Measurements from ENCODE around the gene CWC22. TPM values are rescaled to one million over a fixed set of nuclear protein-coding genes. Genes with fewer than 3 reads are reported as not detected.

CWC22 gene
- total RNA-seq, 6 donors from 2014 or later: 9.5 to 31.5 (median 17.3) TPM

DNA sequence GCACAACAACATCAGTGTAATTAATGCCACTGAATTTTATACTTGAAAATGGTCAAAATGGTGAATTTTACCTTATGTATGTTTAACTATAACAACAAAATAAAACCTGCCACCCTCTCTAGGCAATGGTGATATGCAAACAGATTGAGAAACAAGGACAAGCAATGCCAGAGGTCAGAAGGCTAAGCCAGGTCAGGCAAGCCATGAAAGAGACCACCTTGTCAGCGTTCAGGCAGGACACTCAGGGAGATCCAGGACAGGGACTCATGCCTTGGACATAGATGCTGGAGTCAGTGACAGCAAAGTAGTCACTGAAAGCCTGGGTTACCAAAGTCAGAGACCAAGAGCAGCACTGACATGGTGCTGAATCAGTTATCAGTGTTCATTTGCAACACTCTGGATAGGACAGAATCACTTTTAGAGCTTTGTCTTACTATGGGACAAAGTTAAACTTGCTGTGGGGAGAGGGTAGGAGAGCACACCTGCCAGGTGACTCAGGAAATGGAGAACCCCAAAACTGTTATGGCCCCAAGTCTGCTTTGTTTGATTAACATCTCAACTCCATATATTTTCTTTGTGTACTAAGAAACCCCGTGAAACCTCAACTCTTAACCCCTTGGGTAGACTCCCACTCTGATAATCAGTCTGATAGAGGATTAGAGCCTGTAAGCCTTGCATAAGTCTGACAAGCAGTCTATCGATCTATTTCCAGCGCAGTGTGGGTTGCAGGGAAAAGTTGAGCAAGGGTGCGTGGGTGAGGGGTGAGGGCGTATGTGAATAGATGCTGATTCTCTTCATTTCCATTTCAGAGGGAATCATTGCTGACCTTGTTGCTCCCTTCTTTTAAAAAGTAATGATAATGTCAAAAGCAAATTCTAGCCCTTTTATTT, 97.0 kb downstream of the CWC22 start:
- H3K27me3 ChIP-seq: no peaks in the 10 kb centered on the region
- DNase-seq: no peak
- TF ChIP-seq EP300 (IDR thresholded peaks at IDR 0.05) (no peak), POLR2A (IDR thresholded peaks at IDR 0.05) (no peak)
- TF ChIP-seq, protein P1, sequence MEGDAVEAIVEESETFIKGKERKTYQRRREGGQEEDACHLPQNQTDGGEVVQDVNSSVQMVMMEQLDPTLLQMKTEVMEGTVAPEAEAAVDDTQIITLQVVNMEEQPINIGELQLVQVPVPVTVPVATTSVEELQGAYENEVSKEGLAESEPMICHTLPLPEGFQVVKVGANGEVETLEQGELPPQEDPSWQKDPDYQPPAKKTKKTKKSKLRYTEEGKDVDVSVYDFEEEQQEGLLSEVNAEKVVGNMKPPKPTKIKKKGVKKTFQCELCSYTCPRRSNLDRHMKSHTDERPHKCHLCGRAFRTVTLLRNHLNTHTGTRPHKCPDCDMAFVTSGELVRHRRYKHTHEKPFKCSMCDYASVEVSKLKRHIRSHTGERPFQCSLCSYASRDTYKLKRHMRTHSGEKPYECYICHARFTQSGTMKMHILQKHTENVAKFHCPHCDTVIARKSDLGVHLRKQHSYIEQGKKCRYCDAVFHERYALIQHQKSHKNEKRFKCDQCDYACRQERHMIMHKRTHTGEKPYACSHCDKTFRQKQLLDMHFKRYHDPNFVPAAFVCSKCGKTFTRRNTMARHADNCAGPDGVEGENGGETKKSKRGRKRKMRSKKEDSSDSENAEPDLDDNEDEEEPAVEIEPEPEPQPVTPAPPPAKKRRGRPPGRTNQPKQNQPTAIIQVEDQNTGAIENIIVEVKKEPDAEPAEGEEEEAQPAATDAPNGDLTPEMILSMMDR (IDR thresholded peaks at IDR 0.05): no peak
- H3K4me1 ChIP-seq: no peaks in the 10 kb centered on the region
- H3K27ac ChIP-seq: no peak overlapping the region
- no peak for ATAC-seq (ENCODE audit: low FRiP score in 2 of 2)
- no peak overlapping the region for H3K4me3 ChIP-seq
- H3K36me3 ChIP-seq: no peaks in the 10 kb centered on the region
- no peaks in the 10 kb centered on the region for H3K9me3 ChIP-seq
- WGBS, 2 donors: 68 to 77% methylated on average over 6 of the region's 6 CpGs

DNA sequence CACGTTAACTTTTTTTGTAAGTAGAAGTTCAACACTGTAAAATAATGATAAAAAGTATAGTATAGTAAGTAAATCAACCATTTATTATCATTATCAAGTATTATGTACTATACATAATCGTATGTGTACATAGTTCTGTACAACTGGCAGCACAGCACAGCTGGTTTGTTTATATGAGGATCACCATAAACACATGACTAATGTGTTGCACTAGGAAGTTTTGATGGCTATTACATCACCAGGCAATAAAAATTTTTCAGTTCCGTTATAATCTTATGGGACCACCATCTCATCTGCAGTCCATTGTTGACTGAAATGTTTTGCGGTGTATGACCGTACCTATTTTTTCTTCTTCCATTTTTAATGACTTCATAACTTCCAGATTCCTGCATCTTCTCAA, 106.4 kb downstream of the CWC22 start:
- no peak overlapping the region for H3K27ac ChIP-seq
- ATAC-seq (ENCODE audit: low FRiP score in 2 of 2) (no peak), DNase-seq (no peak)
- peaks cover 0 to 6% (median 0%) of the 10 kb centered on the region in 4 donors for H3K9me3 ChIP-seq
- WGBS, 2 donors: 83 to 84% methylated on average over 5 of the region's 5 CpGs
- no peaks in the 10 kb centered on the region for H3K36me3 ChIP-seq
- no peak for TF ChIP-seq POLR2AphosphoS5 (IDR thresholded peaks at IDR 0.05)
- no peak for TF ChIP-seq POLR2A (IDR thresholded peaks at IDR 0.05)
- TF ChIP-seq, protein P1 (IDR thresholded peaks at IDR 0.05): no peak
- no peak for TF ChIP-seq EP300 (IDR thresholded peaks at IDR 0.05)
- H3K27me3 ChIP-seq: no peaks in the 10 kb centered on the region
- H3K4me3 ChIP-seq: no peak overlapping the region
- no peaks in the 10 kb centered on the region for H3K4me1 ChIP-seq

DNA sequence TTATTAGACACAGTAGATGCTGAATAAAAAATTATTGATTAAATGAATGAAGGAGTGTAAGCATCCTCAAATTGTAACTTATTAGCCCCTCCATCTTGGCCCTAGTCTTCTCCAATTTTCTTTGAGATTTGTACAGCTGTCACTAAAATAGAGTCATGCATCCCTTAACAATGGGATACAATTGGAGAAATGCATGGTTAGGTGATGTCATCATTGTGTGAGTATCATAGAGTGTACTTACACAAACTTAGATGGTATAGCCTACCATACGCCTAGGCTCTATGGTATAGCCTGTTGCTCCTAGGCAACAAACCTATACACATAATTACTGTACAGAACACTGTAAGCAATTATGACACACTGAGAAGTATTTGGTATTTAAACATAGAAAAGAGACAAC, 107.4 kb downstream of the CWC22 start:
- Histone ChIP-seq H3K4me1 (no peaks in the 10 kb centered on the region), H3K36me3 (no peaks in the 10 kb centered on the region), H3K4me3 (no peak overlapping the region), H3K27ac (no peak overlapping the region), H3K9me3 (peaks cover 0 to 6% (median 0%) of the 10 kb centered on the region in 4 donors), H3K27me3 (no peaks in the 10 kb centered on the region)
- ATAC-seq (ENCODE audit: low FRiP score in 2 of 2) (no peak), DNase-seq (no peak)
- TF ChIP-seq POLR2AphosphoS5 (IDR thresholded peaks at IDR 0.05) (no peak), POLR2A (IDR thresholded peaks at IDR 0.05) (no peak), EP300 (IDR thresholded peaks at IDR 0.05) (no peak)
- TF ChIP-seq, protein P1 (IDR thresholded peaks at IDR 0.05): no peak
- 95 to 97% methylated on average over 1 of the region's 1 CpG for WGBS, 2 donors

DNA sequence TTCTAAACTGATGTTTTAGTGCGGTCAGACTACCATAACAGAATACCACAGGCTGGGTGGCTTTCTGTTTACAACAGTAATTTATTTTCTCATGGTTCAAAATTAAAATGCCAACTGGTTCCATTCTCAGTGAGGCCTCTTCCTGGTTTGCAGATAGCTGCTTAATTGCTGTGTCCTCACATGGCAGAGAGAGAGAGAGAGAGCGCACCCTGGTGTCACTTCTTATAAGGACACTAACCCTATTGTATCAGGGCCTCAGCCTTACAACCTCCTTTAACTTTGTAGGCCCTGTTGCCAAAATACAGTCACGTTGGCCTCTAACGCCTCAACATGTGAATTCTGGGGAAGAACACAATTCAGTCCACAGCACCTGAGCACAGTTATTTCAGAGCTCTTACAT, 108.2 kb downstream of the CWC22 start:
- no peak for ATAC-seq (ENCODE audit: low FRiP score in 2 of 2)
- 81 to 87% methylated on average over 4 of the region's 4 CpGs for WGBS, 2 donors
- no peak overlapping the region for H3K27ac ChIP-seq
- H3K4me3 ChIP-seq: no peak overlapping the region
- no peak for DNase-seq
- no peaks in the 10 kb centered on the region for H3K4me1 ChIP-seq
- H3K27me3 ChIP-seq: no peaks in the 10 kb centered on the region
- H3K36me3 ChIP-seq: no peaks in the 10 kb centered on the region
- TF ChIP-seq, protein P1 (IDR thresholded peaks at IDR 0.05): no peak
- no peak for TF ChIP-seq POLR2AphosphoS5 (IDR thresholded peaks at IDR 0.05)
- no peak for TF ChIP-seq POLR2A (IDR thresholded peaks at IDR 0.05)
- no peak for TF ChIP-seq EP300 (IDR thresholded peaks at IDR 0.05)
- peaks cover 0 to 4% (median 0%) of the 10 kb centered on the region in 4 donors for H3K9me3 ChIP-seq

Small RNA genes within 50 kb of the gene (small RNA-seq; reads per million reads assigned to genes)
- 0 reads per million in 4 donors for gene RF00416

Other genes starting within 250 kb of the CWC22 start
- gene ZNF385B, start 145.7 kb downstream of the CWC22 start, total RNA-seq: 10 to 100 TPM; 22.1 to 93.5 (median 40.2) TPM